ENCODE data around the gene SCN11A.

DNA sequence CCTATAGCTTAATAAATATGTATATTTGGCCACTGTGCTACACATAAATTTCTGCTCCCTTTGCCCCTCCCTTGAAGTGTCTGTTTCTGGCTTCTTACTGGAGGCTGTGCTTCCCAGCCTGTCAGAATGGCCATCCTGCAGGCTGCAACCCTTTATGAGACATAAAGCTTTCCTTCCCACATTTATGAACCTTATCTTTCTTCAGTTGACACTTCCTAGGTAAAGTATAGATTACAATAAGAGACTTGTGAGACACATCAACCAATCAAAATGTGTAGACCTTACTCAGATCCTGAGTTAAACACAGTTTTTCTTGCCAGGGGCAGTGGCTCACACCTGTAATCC, 29.5 kb downstream of the SCN11A start:
- TF ChIP-seq, protein P1, sequence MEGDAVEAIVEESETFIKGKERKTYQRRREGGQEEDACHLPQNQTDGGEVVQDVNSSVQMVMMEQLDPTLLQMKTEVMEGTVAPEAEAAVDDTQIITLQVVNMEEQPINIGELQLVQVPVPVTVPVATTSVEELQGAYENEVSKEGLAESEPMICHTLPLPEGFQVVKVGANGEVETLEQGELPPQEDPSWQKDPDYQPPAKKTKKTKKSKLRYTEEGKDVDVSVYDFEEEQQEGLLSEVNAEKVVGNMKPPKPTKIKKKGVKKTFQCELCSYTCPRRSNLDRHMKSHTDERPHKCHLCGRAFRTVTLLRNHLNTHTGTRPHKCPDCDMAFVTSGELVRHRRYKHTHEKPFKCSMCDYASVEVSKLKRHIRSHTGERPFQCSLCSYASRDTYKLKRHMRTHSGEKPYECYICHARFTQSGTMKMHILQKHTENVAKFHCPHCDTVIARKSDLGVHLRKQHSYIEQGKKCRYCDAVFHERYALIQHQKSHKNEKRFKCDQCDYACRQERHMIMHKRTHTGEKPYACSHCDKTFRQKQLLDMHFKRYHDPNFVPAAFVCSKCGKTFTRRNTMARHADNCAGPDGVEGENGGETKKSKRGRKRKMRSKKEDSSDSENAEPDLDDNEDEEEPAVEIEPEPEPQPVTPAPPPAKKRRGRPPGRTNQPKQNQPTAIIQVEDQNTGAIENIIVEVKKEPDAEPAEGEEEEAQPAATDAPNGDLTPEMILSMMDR (IDR thresholded peaks at IDR 0.05; ENCODE audit: low read length): no peak
- TF ChIP-seq EZH2 (optimal IDR thresholded peaks at IDR 0.05; ENCODE audit: low read depth, low read length): no peak
- TF ChIP-seq EZH2phosphoT487 (IDR thresholded peaks at IDR 0.05; ENCODE audit: low read length): no peak

All from MM.1S (cell line).